Jurkat, Clone E6-1 (cell line): ENCODE measurements around the gene KCNMB2.
"Not testable (repeated sequence)": the region's sequence is repeated elsewhere in the genome, so short reads cannot be mapped to it uniquely, and the experiment has no call there.

Experiments
- DNase-seq: peaks from one replicate; pipeline ENCODE4 v3.0.0-alpha.2; 2011; ENCODE audit warnings: low read depth, low spot score
- H3K4me3 ChIP-seq: 2 replicates; pipeline ENCODE4 v1.5.1; 2011; ENCODE audit warnings: mild to moderate bottlenecking, low read length, control low read depth, moderate library complexity

KCNMB2 gene

DNA sequence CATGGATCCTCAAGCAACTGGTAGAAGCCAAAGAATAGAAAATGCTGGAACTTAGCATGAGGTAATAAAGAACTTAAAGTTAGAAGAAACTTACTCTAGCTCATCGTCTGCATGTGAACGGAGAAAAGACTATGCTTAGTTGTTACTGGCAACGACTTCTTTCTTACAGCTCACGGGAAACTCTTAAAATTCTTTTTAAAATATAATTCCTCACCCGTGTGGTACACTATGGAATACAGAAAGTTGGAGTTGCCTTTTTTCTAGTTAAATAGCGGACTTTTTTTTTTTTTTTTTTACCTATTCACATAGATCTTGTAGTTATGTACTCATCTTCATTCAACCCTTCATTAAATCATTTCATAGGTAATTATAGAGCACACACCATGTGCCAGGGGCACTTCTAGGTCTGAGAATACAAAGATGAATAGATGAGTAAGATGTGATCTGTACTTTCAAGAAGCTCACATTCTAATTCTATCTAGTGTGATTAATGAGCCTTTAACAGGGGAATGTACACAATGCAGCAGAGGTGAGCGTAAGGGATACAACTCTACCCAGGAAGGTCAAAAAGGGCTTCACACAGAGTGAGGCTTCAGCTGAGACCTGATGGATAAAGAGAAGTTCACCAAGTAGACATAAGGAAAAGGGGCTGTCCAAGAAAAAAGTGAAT lies 18.4 kb upstream of the KCNMB2 start:
- DNase-seq, result no peak
- no peak overlapping the region for H3K4me3 ChIP-seq

DNA sequence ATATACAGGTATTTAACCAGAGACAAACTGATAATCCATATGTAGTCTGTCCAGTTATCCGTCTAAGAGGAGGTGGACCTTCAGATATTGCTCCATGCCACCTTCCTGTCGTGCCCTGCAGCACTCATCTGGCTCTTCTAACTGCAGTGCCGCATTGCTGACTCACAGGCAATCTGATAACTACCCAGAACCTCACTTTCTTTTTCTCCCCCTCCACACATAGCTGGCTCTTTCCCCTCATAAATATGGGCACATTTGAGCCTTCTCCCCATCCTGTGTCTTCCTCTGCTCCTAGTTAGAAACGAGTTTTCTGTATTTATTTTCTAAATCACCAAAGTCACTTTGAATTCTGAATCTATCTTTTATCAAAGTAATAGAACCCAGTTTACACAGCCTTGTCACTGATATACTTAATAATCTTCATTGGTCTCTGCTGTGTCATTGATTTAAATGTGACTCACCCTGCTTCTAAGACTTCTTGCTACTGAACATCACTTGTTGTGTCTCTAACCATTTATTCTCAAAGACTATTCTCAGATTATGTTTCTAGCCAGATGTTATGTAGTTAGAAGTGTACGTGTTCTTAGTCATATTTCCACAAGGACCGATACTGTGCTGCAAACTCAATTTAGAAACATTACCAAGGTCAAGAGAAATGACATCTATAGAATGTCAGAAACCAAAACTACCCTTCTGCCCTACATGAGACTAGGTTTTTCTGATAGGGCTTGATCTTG lies 17.4 kb upstream of the KCNMB2 start:
- no peak for DNase-seq
- H3K4me3 ChIP-seq, result no peak overlapping the region

DNA sequence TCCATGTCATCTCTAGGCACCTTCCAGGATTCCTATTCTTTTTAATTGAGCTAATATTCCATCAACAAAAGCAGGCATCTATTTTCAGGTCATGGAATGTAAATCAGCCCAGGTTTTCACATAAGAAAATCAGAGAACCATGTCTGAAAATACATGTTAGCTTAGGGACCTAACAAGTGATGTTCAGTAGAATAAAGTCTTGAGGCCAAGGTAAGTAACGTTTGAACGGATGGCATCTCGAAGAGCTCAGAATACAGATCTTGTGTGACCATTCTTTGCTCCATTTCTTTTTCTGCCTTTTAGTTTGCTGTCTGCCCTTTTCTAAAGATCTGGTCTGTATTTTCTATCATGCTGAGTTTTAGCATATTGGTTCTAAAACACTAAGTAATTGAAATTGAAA lies 16.5 kb upstream of the KCNMB2 start:
- no peak for DNase-seq
- no peak overlapping the region for H3K4me3 ChIP-seq

DNA sequence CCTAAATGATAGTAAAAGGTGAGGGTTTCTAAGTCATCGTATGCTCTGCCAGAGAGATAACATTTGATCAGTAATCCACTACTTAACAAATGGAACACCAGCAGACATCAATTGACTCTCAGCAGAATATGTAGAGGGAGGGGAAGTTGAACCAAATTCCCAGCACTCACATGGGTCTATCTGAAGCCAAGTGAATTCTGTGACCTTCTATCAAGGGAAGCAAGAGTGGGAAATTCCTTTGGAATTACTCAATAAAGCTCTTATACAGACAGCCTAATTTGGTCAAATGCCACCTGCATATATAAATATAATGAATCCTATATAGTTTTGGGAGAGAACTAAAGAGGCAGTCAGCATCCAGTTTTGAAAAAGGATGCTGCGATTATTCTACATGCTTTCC lies 15.8 kb upstream of the KCNMB2 start:
- DNase-seq, result no peak
- no peak overlapping the region for H3K4me3 ChIP-seq

DNA sequence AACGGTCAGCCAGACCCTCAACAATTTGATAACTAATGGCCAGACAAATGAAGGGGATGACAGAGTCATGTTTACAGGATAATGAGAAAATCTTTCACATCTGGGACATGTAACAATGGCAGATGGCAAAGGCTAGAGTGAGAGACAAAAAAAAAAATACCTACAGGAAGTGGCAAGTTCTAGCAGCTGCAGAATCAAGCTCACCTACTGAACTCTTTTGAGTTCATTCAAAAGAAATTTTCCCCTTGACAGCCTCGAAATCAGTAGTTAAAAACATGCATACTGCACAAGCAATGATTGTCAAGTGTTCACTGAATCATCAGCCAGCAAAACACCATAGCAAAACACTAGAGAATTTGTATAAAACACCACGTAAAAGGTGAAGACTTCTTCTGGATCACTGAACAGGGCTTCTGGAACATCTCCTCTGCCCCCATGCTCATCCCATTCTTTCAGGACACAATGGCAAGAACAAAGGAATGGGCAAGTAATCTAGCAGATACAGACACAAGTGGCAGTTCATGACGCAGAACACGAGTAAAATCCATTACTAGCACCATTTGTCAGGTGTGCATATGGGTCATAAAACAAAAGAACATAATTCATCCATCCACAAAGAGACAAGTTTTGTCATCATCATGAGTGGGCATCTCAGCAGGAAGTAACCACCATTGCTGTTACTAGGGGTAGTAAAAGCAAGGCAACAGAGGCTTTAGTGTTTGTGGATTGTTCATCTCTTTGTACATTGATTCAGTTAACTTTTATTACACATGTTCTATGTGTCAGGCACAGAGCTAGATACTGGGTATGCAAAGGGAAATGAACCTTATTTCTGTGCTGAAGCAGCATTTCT lies 13.8 kb upstream of the KCNMB2 start:
- no peak overlapping the region for H3K4me3 ChIP-seq
- DNase-seq, result peak; percentile 20

DNA sequence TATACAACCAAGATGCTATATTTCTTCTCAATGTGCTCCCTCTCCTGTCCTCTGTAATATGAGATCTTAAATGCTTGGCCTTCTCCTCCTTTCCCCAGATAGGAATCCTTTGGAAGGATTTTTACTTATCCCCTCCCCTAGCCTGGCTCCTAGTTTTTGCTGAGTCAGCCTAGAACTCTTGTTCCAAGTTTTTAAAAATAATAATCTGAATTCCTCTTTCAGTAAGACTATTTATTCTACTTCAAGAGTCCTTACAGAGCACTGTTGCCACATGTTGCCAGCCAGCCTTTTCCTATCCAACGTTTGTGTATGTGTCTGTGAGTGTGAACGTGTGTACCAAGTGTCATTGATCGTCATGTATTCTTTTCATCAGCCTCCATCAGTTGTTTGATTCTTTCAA lies 11.0 kb upstream of the KCNMB2 start:
- no peak overlapping the region for H3K4me3 ChIP-seq
- DNase-seq, result no peak

DNA sequence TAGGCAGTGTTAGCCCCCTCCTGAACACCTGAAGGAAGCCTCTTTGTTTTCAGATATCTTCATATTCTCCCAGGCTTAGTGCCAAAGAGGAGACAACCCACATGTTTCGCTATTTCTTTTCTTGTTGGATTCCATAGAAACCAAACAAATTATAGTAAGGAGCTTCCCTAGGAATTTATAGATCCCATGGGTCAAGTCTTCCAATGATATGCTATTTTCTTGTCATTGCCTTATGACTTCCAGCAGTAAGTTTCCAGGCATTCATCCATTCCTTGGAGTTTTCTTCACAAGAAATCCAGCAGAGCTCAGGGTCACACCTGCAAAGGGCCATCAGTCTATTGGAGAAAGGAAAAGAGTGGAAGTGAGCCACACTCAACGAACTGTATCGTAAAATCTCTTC lies 9.9 kb upstream of the KCNMB2 start:
- no peak for DNase-seq
- no peak overlapping the region for H3K4me3 ChIP-seq

DNA sequence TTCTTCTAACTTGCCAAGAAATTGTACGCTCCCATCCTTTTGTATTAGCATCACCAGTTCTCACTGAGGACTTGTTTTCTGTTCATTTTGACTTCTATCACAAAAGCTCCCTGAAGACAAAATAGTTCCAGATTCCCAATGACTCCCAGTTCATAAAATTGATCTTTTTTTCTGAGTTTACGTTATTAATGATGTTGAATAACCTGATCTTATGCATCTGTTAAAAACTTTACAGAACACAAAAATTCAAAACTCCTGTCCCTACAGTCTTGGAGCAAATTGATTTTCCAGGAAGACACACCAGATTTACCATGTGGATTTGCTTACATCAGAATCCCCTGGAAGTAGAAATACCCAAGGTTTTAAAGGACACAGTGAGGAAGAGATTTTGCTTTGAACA lies 8.3 kb upstream of the KCNMB2 start:
- H3K4me3 ChIP-seq, result no peak overlapping the region
- DNase-seq, result no peak

DNA sequence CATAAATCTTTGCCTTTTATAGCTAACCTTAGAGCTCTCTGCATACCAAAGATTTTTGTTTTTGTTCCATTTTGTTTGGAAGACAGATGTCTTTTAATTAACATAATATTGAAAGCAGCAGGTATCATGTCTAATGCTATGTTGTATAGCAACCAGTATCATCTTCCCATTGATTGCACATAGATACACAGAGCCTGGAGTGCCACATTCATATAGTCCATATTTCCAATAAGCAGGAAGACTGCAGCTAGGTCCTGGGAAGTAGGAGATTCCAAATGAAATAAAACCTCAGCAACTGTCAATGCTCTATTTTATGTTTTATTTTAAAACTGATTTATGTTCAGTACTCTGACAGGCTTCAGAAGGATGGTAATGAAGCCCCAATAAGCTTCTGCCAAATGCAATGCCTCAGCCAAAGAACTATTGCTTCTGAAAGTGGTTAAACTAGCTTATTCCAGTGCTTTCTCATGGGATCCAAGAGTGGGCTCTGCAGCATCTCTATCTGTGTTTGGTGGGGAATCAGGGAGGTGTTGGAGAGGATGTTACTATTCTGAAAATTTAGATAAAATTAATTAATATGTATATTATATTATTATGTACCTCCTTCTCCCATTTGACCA lies 6.5 kb upstream of the KCNMB2 start:
- no peak overlapping the region for H3K4me3 ChIP-seq
- DNase-seq, result no peak

DNA sequence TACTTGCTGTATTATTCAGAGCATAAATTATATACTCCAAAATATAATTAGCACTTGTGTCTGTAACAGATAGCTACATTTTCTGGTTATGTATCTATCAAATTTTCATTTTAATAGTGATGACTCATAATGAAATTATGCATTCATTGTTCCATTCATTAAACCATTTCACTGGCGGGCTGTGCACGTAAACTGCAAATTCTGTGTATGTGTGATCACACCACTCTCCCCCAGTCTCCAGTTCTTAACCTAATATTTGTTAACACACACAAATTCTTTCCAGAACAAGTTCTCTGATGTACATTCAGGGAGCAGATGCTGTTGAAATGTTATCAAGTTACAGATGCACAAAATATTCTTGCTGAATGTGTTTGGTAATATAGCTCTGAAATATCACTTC lies 3.8 kb upstream of the KCNMB2 start:
- no peak for DNase-seq
- H3K4me3 ChIP-seq, result no peak overlapping the region

DNA sequence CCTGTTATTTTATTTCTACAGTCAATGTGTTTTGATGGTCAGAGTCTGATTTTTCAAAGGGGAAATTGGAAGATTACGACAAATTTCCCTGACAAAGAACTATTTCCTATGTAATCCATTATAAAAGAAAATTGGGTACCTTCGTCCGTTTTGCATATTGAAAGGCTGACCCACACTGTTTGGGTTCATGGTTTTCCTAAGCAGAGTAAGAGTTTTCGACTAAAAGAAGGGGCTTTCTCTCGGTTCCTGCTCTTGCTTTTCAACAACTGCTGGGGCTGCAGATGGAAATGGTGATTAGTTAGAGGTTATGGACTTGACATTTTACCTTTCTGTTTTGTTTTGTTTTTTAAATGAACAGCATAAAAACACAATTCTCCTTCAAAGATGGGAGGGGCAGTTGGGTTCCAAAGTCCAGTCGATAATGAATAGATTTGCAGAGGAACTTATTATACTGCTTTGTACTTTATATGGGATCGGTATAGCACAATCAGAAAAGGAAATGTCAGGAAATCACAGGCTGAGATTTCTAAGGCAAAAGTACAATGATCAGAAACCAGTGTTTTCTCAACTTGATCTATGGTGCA lies 978 bp downstream of the KCNMB2 start:
- no peak overlapping the region for H3K4me3 ChIP-seq
- no peak for DNase-seq

DNA sequence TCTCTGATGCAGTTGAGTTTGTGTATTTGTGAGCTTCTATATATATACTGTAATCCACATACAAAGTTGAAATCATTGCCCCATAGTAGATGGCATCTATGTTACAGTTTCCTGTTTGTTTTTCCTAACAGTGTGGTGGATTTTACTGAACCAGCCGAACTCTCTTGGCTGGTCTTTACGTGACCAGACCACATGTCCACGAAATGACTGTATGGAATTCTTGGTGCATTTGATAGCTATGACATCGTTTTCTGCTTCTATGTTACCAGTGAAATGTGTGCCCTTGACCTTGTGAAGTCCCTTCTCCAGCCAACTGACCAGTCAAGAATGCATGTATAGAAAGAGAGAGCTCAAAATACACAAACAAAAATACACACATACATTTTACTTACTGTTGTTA lies 1.8 kb downstream of the KCNMB2 start:
- no peak overlapping the region for H3K4me3 ChIP-seq
- no peak for DNase-seq

DNA sequence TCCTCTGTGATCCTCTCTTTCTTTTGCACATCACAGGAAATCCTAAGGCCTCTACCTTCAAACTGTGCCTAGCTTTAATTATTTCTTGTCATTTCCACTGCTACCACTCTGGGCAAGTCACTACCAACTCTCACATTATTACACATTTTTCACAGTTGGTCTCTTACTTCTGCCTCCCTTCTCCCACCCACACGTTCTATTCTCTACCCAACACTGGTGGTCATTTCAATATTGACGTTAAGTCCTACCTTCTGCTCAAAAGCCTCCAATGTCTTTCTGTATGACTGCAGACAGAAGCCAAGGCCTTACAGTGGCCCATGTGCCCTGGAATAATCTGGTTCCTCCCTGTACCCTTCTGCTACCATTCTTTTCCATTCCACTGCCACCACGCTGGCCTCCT lies 3.9 kb downstream of the KCNMB2 start:
- H3K4me3 ChIP-seq, result no peak overlapping the region
- DNase-seq, result no peak

DNA sequence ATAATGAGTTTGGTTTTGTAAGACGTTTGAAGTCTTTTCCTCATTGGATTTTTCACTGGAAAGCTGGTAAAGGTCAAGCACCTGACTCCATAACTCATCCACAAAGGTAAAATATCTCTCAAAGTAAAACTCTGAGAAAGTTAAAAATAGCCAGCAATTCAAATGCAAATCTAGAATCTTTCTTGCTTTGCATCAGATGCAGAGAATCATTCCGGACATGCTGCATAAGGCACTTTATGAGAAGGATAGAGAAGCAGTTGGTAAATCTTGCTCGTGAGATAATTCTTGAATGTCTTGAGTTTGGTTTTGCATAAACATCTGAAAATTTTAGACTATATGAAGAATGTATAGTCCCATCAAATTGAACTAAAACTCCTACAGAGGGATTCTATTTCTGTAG lies 9.1 kb downstream of the KCNMB2 start:
- DNase-seq, result no peak
- no peak overlapping the region for H3K4me3 ChIP-seq

DNA sequence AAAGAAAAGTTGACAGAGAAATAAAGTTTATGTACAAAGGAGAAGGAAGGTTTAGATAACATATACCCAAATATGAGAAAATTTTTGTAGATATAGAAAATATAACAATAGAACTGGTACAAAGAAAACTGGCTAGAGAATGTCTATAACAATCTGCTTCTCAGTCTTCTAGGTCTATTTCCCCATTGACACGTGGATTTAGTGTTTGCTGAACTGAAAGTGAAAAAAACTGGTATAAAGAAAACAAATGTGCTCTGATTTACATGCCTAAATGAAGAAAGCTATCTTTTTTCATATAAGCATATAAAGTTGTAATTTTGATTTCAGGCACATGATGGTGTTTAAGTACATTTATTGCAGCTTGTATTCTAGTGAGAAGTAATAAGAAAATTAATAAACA lies 9.8 kb downstream of the KCNMB2 start:
- no peak overlapping the region for H3K4me3 ChIP-seq
- DNase-seq, result no peak

DNA sequence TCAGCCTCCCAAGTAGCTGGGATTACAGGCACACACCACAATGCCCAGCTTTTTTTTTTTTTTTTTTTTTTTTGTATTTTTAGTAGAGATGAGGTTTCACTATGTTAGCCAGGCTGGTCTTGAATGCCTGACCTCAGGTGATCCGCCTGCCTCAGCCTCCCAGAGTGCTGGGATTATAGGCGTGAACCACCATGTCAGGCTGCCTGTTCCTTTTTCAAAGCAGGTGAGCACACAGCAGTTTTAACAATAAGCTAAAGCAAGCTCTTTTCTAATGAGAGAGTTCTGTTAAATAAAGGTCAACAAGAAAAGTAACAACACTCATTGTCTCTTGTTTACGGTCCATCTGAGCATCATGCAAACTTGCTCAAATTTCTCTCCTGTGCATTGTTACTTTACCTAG lies 13.2 kb downstream of the KCNMB2 start:
- not testable (repeated sequence) for H3K4me3 ChIP-seq, DNase-seq

DNA sequence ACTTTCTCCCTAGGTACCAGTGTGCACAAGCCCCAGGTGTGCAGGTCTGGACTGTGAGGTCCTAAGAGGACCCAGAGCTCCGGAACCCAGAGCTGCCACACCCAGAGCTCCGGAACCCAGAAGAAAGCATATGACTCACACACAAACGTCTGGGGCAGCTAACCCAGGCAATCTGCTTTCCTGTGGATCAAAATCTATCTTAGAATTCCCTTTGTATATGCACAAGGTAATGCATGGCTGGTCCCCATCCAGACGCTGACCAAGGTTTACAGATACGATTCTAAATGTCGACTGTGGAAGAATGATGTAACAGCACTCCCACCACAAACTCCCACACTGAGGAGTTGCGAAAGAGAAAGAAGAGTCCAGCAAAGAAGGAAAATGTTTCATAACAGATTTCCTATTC lies 15.7 kb downstream of the KCNMB2 start:
- H3K4me3 ChIP-seq, result no peak overlapping the region
- no peak for DNase-seq

DNA sequence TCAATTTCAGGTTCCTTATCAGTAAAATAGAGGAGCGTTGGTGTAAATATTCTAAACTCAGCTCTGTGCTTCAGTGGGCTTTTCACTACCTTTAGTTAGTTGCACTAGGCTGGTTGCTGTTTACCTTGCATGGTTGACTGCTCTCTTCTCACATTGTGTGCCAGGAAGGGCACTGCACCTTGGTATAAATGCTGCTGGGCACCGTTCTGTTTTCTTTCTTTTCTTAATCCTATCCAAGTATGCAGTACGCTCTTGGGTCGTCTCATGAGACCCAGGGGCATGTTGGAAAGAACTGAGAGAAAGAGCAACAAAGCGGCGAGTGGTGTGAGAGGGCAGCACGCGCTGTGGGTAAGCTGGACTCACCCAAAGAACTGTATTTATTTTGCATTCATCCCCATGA lies 22.4 kb downstream of the KCNMB2 start:
- H3K4me3 ChIP-seq, result no peak overlapping the region
- DNase-seq, result no peak

DNA sequence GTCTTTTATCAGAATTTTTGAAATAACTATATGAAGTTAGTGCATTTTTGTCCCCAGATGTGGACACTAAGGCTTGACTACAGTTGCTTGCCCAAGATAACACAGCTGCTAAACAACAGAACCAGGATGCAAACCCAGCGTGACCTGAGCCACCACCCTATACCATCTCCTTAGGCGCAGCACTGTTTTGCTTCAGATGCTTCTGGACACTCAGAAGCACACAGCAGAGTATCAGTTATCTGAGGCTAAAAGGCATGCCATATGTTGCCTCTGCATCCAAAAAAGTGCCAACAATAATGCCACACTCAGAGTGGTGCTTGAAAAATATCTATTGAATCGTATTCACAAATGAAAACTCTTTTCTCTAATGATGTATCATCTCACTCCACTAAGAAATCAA lies 24.5 kb downstream of the KCNMB2 start:
- H3K4me3 ChIP-seq, result no peak overlapping the region
- DNase-seq, result no peak

DNA sequence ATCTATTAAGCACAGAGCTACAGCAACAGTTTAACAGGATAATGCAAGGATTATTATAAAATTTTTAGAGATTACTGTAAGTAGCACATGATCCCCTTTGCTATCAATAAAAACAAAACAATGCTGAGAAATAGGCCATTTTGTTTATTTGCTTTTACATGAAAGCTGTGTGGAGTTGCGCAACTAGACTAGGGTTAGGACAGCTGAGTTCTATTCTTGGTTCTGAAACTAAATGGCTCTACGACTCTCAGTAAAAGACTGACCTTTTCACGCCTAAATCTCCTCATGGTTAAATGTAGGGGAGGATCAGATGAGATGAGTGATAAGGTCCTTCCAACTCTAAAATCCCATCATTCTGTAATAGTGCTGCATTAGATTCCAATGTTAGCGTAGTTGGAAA lies 25.0 kb downstream of the KCNMB2 start:
- no peak overlapping the region for H3K4me3 ChIP-seq
- DNase-seq, result no peak
